Neural progenitor cell (in vitro differentiated cells): ENCODE results near the gene NAPA. TPM values are rescaled to one million over a fixed set of nuclear protein-coding genes. Genes with fewer than 3 reads are reported as not detected.

Experiments
- DNase-seq: peaks from one replicate; pipeline ENCODE4 v3.0.0-alpha.2; 2016; ENCODE audit warnings: low spot score
- H2AFZ ChIP-seq: fragments of 200-600 bp; sonication (generic); replicated peaks from 2 replicates; pipeline ENCODE4 v1.6.1; 2016; ENCODE audit warnings: antibody characterized with exemption
- H3F3A ChIP-seq: fragments of 200-600 bp; sonication (generic); 2 replicates; pipeline ENCODE4 v1.6.1; 2016; ENCODE audit warnings: antibody characterized with exemption, low read depth
- H3K27ac ChIP-seq: fragments of 200-600 bp; sonication (generic); 2 replicates; pipeline ENCODE4 v1.5.1; 2016; ENCODE audit warnings: mild to moderate bottlenecking
- H3K27me3 ChIP-seq: fragments of 200-600 bp; sonication (generic); 2 replicates; pipeline ENCODE4 v1.6.1; 2016; ENCODE audit warnings: mild to moderate bottlenecking, moderate library complexity
- H3K36me3 ChIP-seq: fragments of 200-600 bp; sonication (generic); 2 replicates; pipeline ENCODE4 v1.5.1; 2016
- H3K4me1 ChIP-seq: fragments of 200-600 bp; sonication (generic); 2 replicates; pipeline ENCODE4 v1.6.1; 2016; ENCODE audit warnings: mixed run types
- H3K4me2 ChIP-seq: fragments of 200-600 bp; sonication (generic); 2 replicates; pipeline ENCODE4 v1.6.1; 2016
- H3K4me3 ChIP-seq: fragments of 200-600 bp; sonication (generic); 2 replicates; pipeline ENCODE4 v1.5.1; 2016
- H3K79me2 ChIP-seq: fragments of 200-600 bp; sonication (generic); 2 replicates; pipeline ENCODE4 v1.6.1; 2016; ENCODE audit warnings: low read depth
- H3K9ac ChIP-seq: fragments of 200-600 bp; sonication (generic); 2 replicates; pipeline ENCODE4 v1.6.1; 2016
- H3K9me3 ChIP-seq: fragments of 200-600 bp; sonication (generic); 2 replicates; pipeline ENCODE4 v1.5.1; 2016; ENCODE audit warnings: low read depth
- H4K20me1 ChIP-seq: fragments of 200-600 bp; sonication (generic); 2 replicates; pipeline ENCODE4 v1.6.1; 2016; ENCODE audit warnings: low read depth
- H3K27ac Mint-ChIP-seq: 3 replicates; pipeline ENCODE4 v1.8.0; 2021; ENCODE audit warnings: mixed read lengths
- H3K27me3 Mint-ChIP-seq: 2 replicates; pipeline ENCODE4 v1.8.0; 2022; ENCODE audit warnings: low read depth, mild to moderate bottlenecking, inconsistent platforms, moderate library complexity, mixed read lengths; ENCODE audit not compliant: insufficient read depth
- H3K36me3 Mint-ChIP-seq: 3 replicates; pipeline ENCODE4 v1.8.0; 2021; ENCODE audit warnings: mixed read lengths
- H3K4me1 Mint-ChIP-seq: 3 replicates; pipeline ENCODE4 v1.8.0; 2021; ENCODE audit warnings: mixed read lengths
- H3K4me3 Mint-ChIP-seq: 3 replicates; pipeline ENCODE4 v1.8.0; 2021; ENCODE audit warnings: mild to moderate bottlenecking, moderate library complexity, mixed read lengths
- H3K9me3 Mint-ChIP-seq: 3 replicates; pipeline ENCODE4 v1.8.0; 2020; ENCODE audit warnings: mixed read lengths
- CTCF ChIP-seq: fragments of 200-600 bp; sonication (generic); IDR thresholded peaks from 2 replicates; pipeline ENCODE4 v1.5.1; 2017; ENCODE audit warnings: antibody characterized with exemption, mild to moderate bottlenecking
- EZH2 ChIP-seq: fragments of 200-600 bp; sonication (generic); IDR thresholded peaks from 2 replicates; pipeline ENCODE4 v1.6.1; 2017; ENCODE audit warnings: antibody characterized with exemption, mild to moderate bottlenecking, moderate library complexity
- EZH2phosphoT487 ChIP-seq: fragments of 200-600 bp; sonication (generic); IDR thresholded peaks from 2 replicates; pipeline ENCODE4 v1.6.1; 2017; ENCODE audit warnings: antibody characterized with exemption
- total RNA-seq: library from RNA; depleted of rRNA; stranded (reverse); fragments of >200 nt; gene quantifications from 2 replicates; pipeline ENCODE4 v1.2.3, GENCODE V29; 2015; ENCODE audit warnings: low replicate concordance

The NAPA gene
- total RNA-seq, 1 donor from 2014 or later, result 30.2 TPM

DNA sequence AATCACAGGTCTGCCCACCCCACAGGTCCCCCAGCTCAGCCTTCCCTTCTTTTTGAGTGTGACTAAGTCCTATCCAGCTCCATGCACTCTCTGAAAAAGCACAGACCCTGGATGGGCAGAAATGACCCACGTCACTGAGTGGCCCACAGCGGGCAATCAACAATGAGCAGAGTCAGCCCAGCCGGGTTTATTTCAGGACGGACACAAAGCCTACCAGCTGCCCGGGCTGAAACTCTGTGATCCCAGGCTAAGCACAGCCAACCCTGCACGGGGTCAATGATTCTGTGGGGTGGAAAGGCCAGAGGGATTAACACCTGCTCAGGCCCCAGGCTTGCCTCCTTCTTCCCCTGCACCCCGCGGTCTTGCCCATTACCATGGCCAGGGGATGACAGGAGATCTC is 8.4 kb downstream of the NAPA start:
- peaks cover 54% of the 10 kb centered on the region for H3K79me2 ChIP-seq
- H3K4me2 ChIP-seq, result no peak overlapping the region
- Mint-ChIP-seq H3K27me3 (peaks cover 8% of the 10 kb centered on the region), H3K36me3 (peaks cover 2% of the 10 kb centered on the region), H3K9me3 (no peaks in the 10 kb centered on the region), H3K4me3 (no peak overlapping the region), H3K27ac (no peak overlapping the region), H3K4me1 (peaks cover 7% of the 10 kb centered on the region)
- H3K36me3 ChIP-seq, result no peaks in the 10 kb centered on the region
- no peaks in the 10 kb centered on the region for H3K27me3 ChIP-seq
- H3F3A ChIP-seq, result peaks cover 6% of the 10 kb centered on the region
- no peak for DNase-seq
- no peak overlapping the region for H3K9ac ChIP-seq
- H3K9me3 ChIP-seq, result no peaks in the 10 kb centered on the region
- no peak overlapping the region for H2AFZ ChIP-seq
- TF ChIP-seq EZH2 (no peak), CTCF (no peak), EZH2phosphoT487 (no peak)
- peaks cover 35% of the 10 kb centered on the region for H4K20me1 ChIP-seq
- H3K27ac ChIP-seq, result no peak overlapping the region
- no peak overlapping the region for H3K4me3 ChIP-seq
- peaks cover 10% of the 10 kb centered on the region for H3K4me1 ChIP-seq

- Histone ChIP-seq H3K9ac (peak overlapping the region; percentile 1), H3K4me3 (no peak overlapping the region), H3K4me2 (no peak overlapping the region), H2AFZ (no peak overlapping the region), H3K36me3 (no peaks in the 10 kb centered on the region), H3K9me3 (no peaks in the 10 kb centered on the region), H3K79me2 (peaks cover 50% of the 10 kb centered on the region), H3K27ac (no peak overlapping the region), H3F3A (peaks cover 6% of the 10 kb centered on the region), H3K27me3 (no peaks in the 10 kb centered on the region), H4K20me1 (peaks cover 32% of the 10 kb centered on the region), H3K4me1 (peaks cover 10% of the 10 kb centered on the region)
- Mint-ChIP-seq H3K9me3 (no peaks in the 10 kb centered on the region), H3K36me3 (peaks cover 2% of the 10 kb centered on the region), H3K27ac (no peak overlapping the region), H3K27me3 (peaks cover 6% of the 10 kb centered on the region), H3K4me3 (no peak overlapping the region), H3K4me1 (peaks cover 7% of the 10 kb centered on the region)
- TF ChIP-seq CTCF (no peak), EZH2 (no peak), EZH2phosphoT487 (no peak)
- no peak for DNase-seq
Measured at GRCh38 chr19:47505506-47505905, 9.4 kb downstream of the NAPA start.

DNA sequence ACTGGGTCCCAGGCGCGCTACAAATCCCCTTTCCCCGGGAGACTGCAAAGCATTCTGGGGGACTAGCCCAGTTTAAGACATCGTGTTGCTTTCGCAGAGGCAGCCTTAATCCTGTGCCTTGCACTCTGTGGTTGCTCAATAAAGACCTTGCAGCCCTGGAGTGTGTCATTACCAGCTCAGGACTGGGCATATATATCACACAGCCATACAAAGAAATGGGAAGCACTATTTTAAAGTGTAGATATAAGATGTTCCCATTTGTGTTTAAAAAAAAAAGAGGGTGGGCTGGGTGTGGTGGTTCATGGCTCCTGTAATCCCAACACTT is 11.1 kb downstream of the NAPA start:
- TF ChIP-seq EZH2phosphoT487, result no peak
- TF ChIP-seq EZH2, result no peak
- TF ChIP-seq CTCF, result no peak
- H3K79me2 ChIP-seq, result peaks cover 32% of the 10 kb centered on the region
- peaks cover 6% of the 10 kb centered on the region for H3F3A ChIP-seq
- no peak overlapping the region for H3K4me3 Mint-ChIP-seq
- no peak overlapping the region for H3K4me2 ChIP-seq
- H3K27me3 ChIP-seq, result no peaks in the 10 kb centered on the region
- peaks cover 10% of the 10 kb centered on the region for H3K4me1 ChIP-seq
- no peak for DNase-seq
- peaks cover 6% of the 10 kb centered on the region for H3K27me3 Mint-ChIP-seq
- H3K9ac ChIP-seq, result no peak overlapping the region
- no peaks in the 10 kb centered on the region for H3K36me3 ChIP-seq
- no peak overlapping the region for H3K27ac Mint-ChIP-seq
- H3K27ac ChIP-seq, result no peak overlapping the region
- no peaks in the 10 kb centered on the region for H3K9me3 ChIP-seq
- H3K4me1 Mint-ChIP-seq, result peaks cover 2% of the 10 kb centered on the region
- peaks cover 2% of the 10 kb centered on the region for H3K36me3 Mint-ChIP-seq
- no peak overlapping the region for H3K4me3 ChIP-seq
- H4K20me1 ChIP-seq, result peaks cover 22% of the 10 kb centered on the region
- no peaks in the 10 kb centered on the region for H3K9me3 Mint-ChIP-seq
- H2AFZ ChIP-seq, result no peak overlapping the region
